IMR-90 (cell line): ENCODE data around the gene EEF1E1.

Experiments
- BHLHE40 ChIP-seq: fragments of 150-350 bp; IDR thresholded peaks from 2 replicates; pipeline ENCODE4 v1.6.1; 2016; ENCODE audit warnings: mild to moderate bottlenecking, low read depth, low read length
- CEBPB ChIP-seq: IDR thresholded peaks from 2 replicates; pipeline ENCODE4 v1.6.1; 2012; ENCODE audit warnings: low read depth, low read length, improper control_type of control experiment
- CHD1 ChIP-seq: IDR thresholded peaks from 2 replicates; pipeline ENCODE4 v1.6.1; 2012; ENCODE audit warnings: low read depth, low read length, improper control_type of control experiment
- CTCF ChIP-seq: conservative IDR thresholded peaks from 2 replicates; pipeline ENCODE4 v1.5.1; 2012; ENCODE audit warnings: mild to moderate bottlenecking, low read depth, low read length, improper control_type of control experiment
- MAFK ChIP-seq: IDR thresholded peaks from 2 replicates; pipeline ENCODE4 v1.6.1; 2012; ENCODE audit warnings: low read depth, low read length, improper control_type of control experiment
- MAZ ChIP-seq: IDR thresholded peaks from 2 replicates; pipeline ENCODE4 v1.6.1; 2012; ENCODE audit warnings: low read depth, mild to moderate bottlenecking, low read length, improper control_type of control experiment, moderate library complexity, borderline replicate concordance
- MXI1 ChIP-seq: IDR thresholded peaks from 2 replicates; pipeline ENCODE4 v1.6.1; 2012; ENCODE audit warnings: low read depth, mild to moderate bottlenecking, low read length, moderate library complexity, borderline replicate concordance
- NFE2L2 ChIP-seq: fragments of 150-350 bp; IDR thresholded peaks from 2 replicates; pipeline ENCODE4 v1.6.1; 2016; ENCODE audit warnings: low read depth, mild to moderate bottlenecking, low read length
- POLR2A ChIP-seq: IDR thresholded peaks from 2 replicates; pipeline ENCODE4 v1.6.1; 2012; ENCODE audit warnings: mild to moderate bottlenecking, low read depth, low read length
- RAD21 ChIP-seq: IDR thresholded peaks from 2 replicates; pipeline ENCODE4 v1.6.1; 2012; ENCODE audit warnings: low read length, improper control_type of control experiment
- RCOR1 ChIP-seq: IDR thresholded peaks from 2 replicates; pipeline ENCODE4 v1.6.1; 2012; ENCODE audit warnings: mild to moderate bottlenecking, low read length, improper control_type of control experiment; ENCODE audit not compliant: insufficient replicate concordance
- RFX5 ChIP-seq: IDR thresholded peaks from 2 replicates; pipeline ENCODE4 v1.8.0; 2012; ENCODE audit warnings: low read depth, mild to moderate bottlenecking, low read length, moderate library complexity
- SMC3 ChIP-seq: fragments of 150-350 bp; IDR thresholded peaks from 2 replicates; pipeline ENCODE4 v1.6.1; 2016; ENCODE audit warnings: low read depth, mild to moderate bottlenecking, antibody characterized with exemption, low read length, moderate library complexity
- USF2 ChIP-seq: fragments of 150-350 bp; IDR thresholded peaks from 2 replicates; pipeline ENCODE4 v1.6.1; 2017; ENCODE audit warnings: mild to moderate bottlenecking, antibody characterized with exemption, low read length, low read depth

- TF ChIP-seq POLR2A (no peak), CTCF (no peak), CEBPB (no peak), NFE2L2 (no peak), BHLHE40 (no peak), RFX5 (no peak), SMC3 (no peak), MXI1 (no peak), USF2 (no peak), RAD21 (no peak), MAFK (no peak), MAZ (no peak), CHD1 (no peak), RCOR1 (no peak)
These were observed 28.6 kb downstream of the EEF1E1 start for GRCh38 chr6:8073758-8074157.
